ENCODE results near the gene XIRP2. TPM values are rescaled to one million over a fixed set of nuclear protein-coding genes. Genes with fewer than 3 reads are reported as not detected.

Gene XIRP2
- total RNA-seq, 1 donor from 2014 or later, result not detected

DNA sequence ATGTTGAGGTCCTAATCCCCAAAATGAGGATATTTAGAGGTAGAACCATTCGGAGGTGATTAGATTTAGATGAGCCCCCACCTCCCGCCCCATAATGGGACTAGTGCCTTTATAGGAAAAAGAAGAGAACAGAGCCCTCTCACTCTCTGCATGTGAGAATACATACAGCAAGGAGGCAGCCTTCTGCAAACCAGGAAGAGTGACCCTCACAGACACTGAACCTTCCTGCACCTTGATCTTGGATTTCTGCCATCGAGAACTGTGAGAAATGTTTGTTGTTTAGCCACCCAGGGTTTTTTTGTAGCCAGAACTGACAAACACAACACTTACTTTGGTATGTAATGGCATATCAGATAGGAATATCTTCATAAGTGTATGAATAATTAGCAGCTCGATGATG is 83.7 kb downstream of the XIRP2 start:
- no peaks in the 10 kb centered on the region for H3K9me3 ChIP-seq (ENCODE audit: low read depth)
- Mint-ChIP-seq H3K27ac (no peak overlapping the region), H3K4me1 (no peaks in the 10 kb centered on the region), H3K36me3 (no peaks in the 10 kb centered on the region), H3K27me3 (ENCODE audit: insufficient read depth, low read depth) (no peaks in the 10 kb centered on the region), H3K4me3 (no peak overlapping the region), H3K9me3 (no peaks in the 10 kb centered on the region)
- no peak overlapping the region for H3K4me3 ChIP-seq
- DNase-seq (ENCODE audit: low spot score), result no peak
- no peaks in the 10 kb centered on the region for H3F3A ChIP-seq (ENCODE audit: low read depth)
- TF ChIP-seq EZH2 (IDR thresholded peaks at IDR 0.05) (no peak), EZH2phosphoT487 (IDR thresholded peaks at IDR 0.05) (no peak)
- TF ChIP-seq, protein P1, sequence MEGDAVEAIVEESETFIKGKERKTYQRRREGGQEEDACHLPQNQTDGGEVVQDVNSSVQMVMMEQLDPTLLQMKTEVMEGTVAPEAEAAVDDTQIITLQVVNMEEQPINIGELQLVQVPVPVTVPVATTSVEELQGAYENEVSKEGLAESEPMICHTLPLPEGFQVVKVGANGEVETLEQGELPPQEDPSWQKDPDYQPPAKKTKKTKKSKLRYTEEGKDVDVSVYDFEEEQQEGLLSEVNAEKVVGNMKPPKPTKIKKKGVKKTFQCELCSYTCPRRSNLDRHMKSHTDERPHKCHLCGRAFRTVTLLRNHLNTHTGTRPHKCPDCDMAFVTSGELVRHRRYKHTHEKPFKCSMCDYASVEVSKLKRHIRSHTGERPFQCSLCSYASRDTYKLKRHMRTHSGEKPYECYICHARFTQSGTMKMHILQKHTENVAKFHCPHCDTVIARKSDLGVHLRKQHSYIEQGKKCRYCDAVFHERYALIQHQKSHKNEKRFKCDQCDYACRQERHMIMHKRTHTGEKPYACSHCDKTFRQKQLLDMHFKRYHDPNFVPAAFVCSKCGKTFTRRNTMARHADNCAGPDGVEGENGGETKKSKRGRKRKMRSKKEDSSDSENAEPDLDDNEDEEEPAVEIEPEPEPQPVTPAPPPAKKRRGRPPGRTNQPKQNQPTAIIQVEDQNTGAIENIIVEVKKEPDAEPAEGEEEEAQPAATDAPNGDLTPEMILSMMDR (IDR thresholded peaks at IDR 0.05), result no peak
- H3K4me1 ChIP-seq, result no peaks in the 10 kb centered on the region
- H3K36me3 ChIP-seq, result no peaks in the 10 kb centered on the region
- no peak overlapping the region for H3K4me2 ChIP-seq
- no peak overlapping the region for H3K9ac ChIP-seq
- H3K79me2 ChIP-seq (ENCODE audit: low read depth), result no peaks in the 10 kb centered on the region
- H2AFZ ChIP-seq (replicated peaks), result no peak overlapping the region
- H3K27ac ChIP-seq, result no peak overlapping the region
- no peaks in the 10 kb centered on the region for H3K27me3 ChIP-seq
- H4K20me1 ChIP-seq (ENCODE audit: low read depth), result no peaks in the 10 kb centered on the region

DNA sequence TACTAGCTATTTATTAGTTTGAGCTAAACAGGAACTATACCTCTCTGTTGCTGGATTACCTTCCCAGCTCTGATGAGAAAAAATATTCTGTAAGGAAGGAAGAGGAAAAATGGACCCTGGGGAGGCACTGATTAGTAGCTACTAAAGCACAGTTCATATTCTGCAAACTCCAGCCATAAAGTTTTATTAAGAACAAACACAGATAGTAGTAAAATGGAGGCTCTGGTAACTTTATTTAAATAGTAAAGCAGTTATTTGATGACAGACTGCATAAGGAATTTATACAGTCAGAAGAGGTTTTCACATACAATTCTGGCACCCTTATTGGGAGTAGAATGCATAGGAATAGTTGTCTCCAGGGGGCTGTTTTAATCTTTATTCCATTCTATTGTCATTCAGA is 84.1 kb downstream of the XIRP2 start:
- H3K4me2 ChIP-seq, result no peak overlapping the region
- no peaks in the 10 kb centered on the region for H3K4me1 ChIP-seq
- Mint-ChIP-seq H3K27ac (no peak overlapping the region), H3K27me3 (ENCODE audit: insufficient read depth, low read depth) (no peaks in the 10 kb centered on the region), H3K9me3 (no peaks in the 10 kb centered on the region), H3K4me3 (no peak overlapping the region), H3K36me3 (no peaks in the 10 kb centered on the region), H3K4me1 (no peaks in the 10 kb centered on the region)
- H3K79me2 ChIP-seq (ENCODE audit: low read depth), result no peaks in the 10 kb centered on the region
- no peak overlapping the region for H3K4me3 ChIP-seq
- no peaks in the 10 kb centered on the region for H4K20me1 ChIP-seq (ENCODE audit: low read depth)
- no peaks in the 10 kb centered on the region for H3K9me3 ChIP-seq (ENCODE audit: low read depth)
- H3F3A ChIP-seq (ENCODE audit: low read depth), result no peaks in the 10 kb centered on the region
- DNase-seq (ENCODE audit: low spot score), result no peak
- no peak overlapping the region for H3K27ac ChIP-seq
- TF ChIP-seq EZH2phosphoT487 (IDR thresholded peaks at IDR 0.05) (no peak), EZH2 (IDR thresholded peaks at IDR 0.05) (no peak)
- TF ChIP-seq, protein P1 (IDR thresholded peaks at IDR 0.05), result no peak
- H3K36me3 ChIP-seq, result no peaks in the 10 kb centered on the region
- H3K9ac ChIP-seq, result no peak overlapping the region
- no peak overlapping the region for H2AFZ ChIP-seq (replicated peaks)
- no peaks in the 10 kb centered on the region for H3K27me3 ChIP-seq

DNA sequence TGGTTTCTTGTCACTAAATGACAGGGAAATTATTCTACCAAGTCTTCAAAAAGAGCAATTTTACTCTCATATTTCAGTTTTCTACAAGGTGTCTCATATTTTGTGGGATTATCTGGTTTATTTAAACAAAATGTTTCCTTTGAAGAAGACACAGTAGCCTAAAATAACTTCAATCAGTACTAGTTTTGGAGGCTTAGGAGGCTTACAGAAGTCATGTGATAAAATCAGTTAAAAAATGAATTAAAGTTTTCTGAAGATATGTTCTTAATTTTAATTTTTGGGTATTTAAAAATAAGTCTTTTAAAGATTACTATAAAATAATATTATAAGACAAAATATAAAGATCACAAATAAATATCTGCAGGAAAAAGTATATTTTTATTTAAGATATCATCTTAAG is 95.9 kb downstream of the XIRP2 start:
- H3K4me2 ChIP-seq, result no peak overlapping the region
- TF ChIP-seq, protein P1 (IDR thresholded peaks at IDR 0.05), result no peak
- TF ChIP-seq EZH2phosphoT487 (IDR thresholded peaks at IDR 0.05) (no peak), EZH2 (IDR thresholded peaks at IDR 0.05) (no peak)
- Mint-ChIP-seq H3K27me3 (ENCODE audit: insufficient read depth, low read depth) (no peaks in the 10 kb centered on the region), H3K36me3 (no peaks in the 10 kb centered on the region), H3K4me1 (no peaks in the 10 kb centered on the region), H3K4me3 (no peak overlapping the region), H3K9me3 (peaks cover 5% of the 10 kb centered on the region), H3K27ac (no peak overlapping the region)
- no peak for DNase-seq (ENCODE audit: low spot score)
- H3K36me3 ChIP-seq, result no peaks in the 10 kb centered on the region
- no peaks in the 10 kb centered on the region for H3K4me1 ChIP-seq
- peaks cover 5% of the 10 kb centered on the region for H3K9me3 ChIP-seq (ENCODE audit: low read depth)
- H3K27me3 ChIP-seq, result no peaks in the 10 kb centered on the region
- no peak overlapping the region for H3K9ac ChIP-seq
- H2AFZ ChIP-seq (replicated peaks), result peak overlapping the region; percentile 52
- H3K79me2 ChIP-seq (ENCODE audit: low read depth), result no peaks in the 10 kb centered on the region
- H3K27ac ChIP-seq, result no peak overlapping the region
- no peaks in the 10 kb centered on the region for H4K20me1 ChIP-seq (ENCODE audit: low read depth)
- H3F3A ChIP-seq (ENCODE audit: low read depth), result no peaks in the 10 kb centered on the region
- no peak overlapping the region for H3K4me3 ChIP-seq

All from neural progenitor cell (in vitro differentiated cells).